IPS DF 6.9 (cell line): ENCODE data around the gene DUS1L.

Experiments
- DNase-seq: peaks from one replicate; pipeline ENCODE4 v3.0.0-alpha.2; 2013; ENCODE audit warnings: low read depth, low spot score
- H3K27ac ChIP-seq: one replicate; pipeline ENCODE4 v1.5.1; 2013; ENCODE audit warnings: low read length, control low read depth
- H3K27me3 ChIP-seq: 2 replicates; pipeline ENCODE4 v1.6.1; 2013; ENCODE audit warnings: mild to moderate bottlenecking, low read length; ENCODE audit not compliant: control insufficient read depth, insufficient read depth
- H3K36me3 ChIP-seq: 2 replicates; pipeline ENCODE4 v1.6.1; 2013; ENCODE audit warnings: low read length; ENCODE audit not compliant: control insufficient read depth, insufficient read depth
- H3K4me1 ChIP-seq: 2 replicates; pipeline ENCODE4 v1.6.1; 2013; ENCODE audit warnings: low read length; ENCODE audit not compliant: control insufficient read depth, insufficient read depth
- H3K4me3 ChIP-seq: 2 replicates; pipeline ENCODE4 v1.5.1; 2013; ENCODE audit warnings: mild to moderate bottlenecking, low read length
- H3K9me3 ChIP-seq: 2 replicates; pipeline ENCODE4 v1.6.1; 2013; ENCODE audit warnings: low read length, inconsistent platforms; ENCODE audit not compliant: control insufficient read depth, insufficient read depth
- WGBS: extraction: QIAGEN DNeasy Blood & Tissue Kit; methylation state at CpG from one replicate; pipeline ENCODE4 v1.1.7; 2013; ENCODE audit warnings: mixed read lengths, missing lambda C conversion rate; ENCODE audit not compliant: insufficient read length, insufficient coverage; 5-methylcytosine and 5-hydroxymethylcytosine counted together

The DUS1L gene

GRCh38 chr17:82029391-82029790 lies 36.2 kb downstream of the DUS1L start:
- H3K27me3 ChIP-seq: no peaks in the 10 kb centered on the region
- no peaks in the 10 kb centered on the region for H3K9me3 ChIP-seq
- no peak overlapping the region for H3K4me3 ChIP-seq
- DNase-seq: no peak
- no CpG with 5 or more reads among the region's 16 CpGs for WGBS
- H3K27ac ChIP-seq: no peak overlapping the region
- peaks cover 4% of the 10 kb centered on the region; the same call in 1 of the 2 replicates for H3K4me1 ChIP-seq
- H3K36me3 ChIP-seq: peaks cover 2% of the 10 kb centered on the region; the same call in 1 of the 2 replicates

- H3K27ac ChIP-seq: no peak overlapping the region
- no peaks in the 10 kb centered on the region for H3K9me3 ChIP-seq
- no peak for DNase-seq
- H3K36me3 ChIP-seq: peaks cover 2% of the 10 kb centered on the region; the same call in 1 of the 2 replicates
- no CpG with 5 or more reads among the region's 9 CpGs for WGBS
- no peaks in the 10 kb centered on the region for H3K27me3 ChIP-seq
- no peak overlapping the region for H3K4me3 ChIP-seq
- peaks cover 3% of the 10 kb centered on the region; the same call in 1 of the 2 replicates for H3K4me1 ChIP-seq
Measured at GRCh38 chr17:82028966-82029365, 36.6 kb downstream of the DUS1L start.

GRCh38 chr17:82028246-82028645 lies 37.4 kb downstream of the DUS1L start:
- Histone ChIP-seq H3K9me3 (no peaks in the 10 kb centered on the region), H3K27ac (no peak overlapping the region), H3K4me1 (peaks cover 3% of the 10 kb centered on the region; the same call in 1 of the 2 replicates), H3K4me3 (no peak overlapping the region), H3K27me3 (no peaks in the 10 kb centered on the region), H3K36me3 (peaks cover 2% of the 10 kb centered on the region; the same call in 1 of the 2 replicates)
- no CpG with 5 or more reads among the region's 13 CpGs for WGBS
- no peak for DNase-seq

GRCh38 chr17:82025401-82026107 lies 40.0 kb downstream of the DUS1L start:
- Histone ChIP-seq H3K27ac (no peak overlapping the region), H3K4me1 (peaks cover 1% of the 10 kb centered on the region), H3K4me3 (no peak overlapping the region), H3K9me3 (no peaks in the 10 kb centered on the region), H3K27me3 (no peaks in the 10 kb centered on the region), H3K36me3 (peaks cover 2% of the 10 kb centered on the region; the same call in 1 of the 2 replicates)
- no CpG with 5 or more reads among the region's 25 CpGs for WGBS
- no peak for DNase-seq

- Histone ChIP-seq H3K4me1 (peaks cover 1% of the 10 kb centered on the region), H3K4me3 (no peak overlapping the region), H3K9me3 (no peaks in the 10 kb centered on the region), H3K27me3 (no peaks in the 10 kb centered on the region), H3K36me3 (peaks cover 2% of the 10 kb centered on the region; the same call in 1 of the 2 replicates), H3K27ac (no peak overlapping the region)
- no CpG with 5 or more reads among the region's 17 CpGs for WGBS
- no peak for DNase-seq
Measured at GRCh38 chr17:82024859-82025258, 40.7 kb downstream of the DUS1L start.

- Histone ChIP-seq H3K9me3 (no peaks in the 10 kb centered on the region), H3K27me3 (no peaks in the 10 kb centered on the region), H3K4me1 (peaks cover 1% of the 10 kb centered on the region), H3K36me3 (no peaks in the 10 kb centered on the region; the same call in 1 of the 2 replicates), H3K27ac (no peak overlapping the region), H3K4me3 (peak overlapping the region; percentile 64; the same call in 1 of the 2 replicates)
- DNase-seq: no peak
- WGBS: no CpG with 5 or more reads among the region's 55 CpGs
Measured at GRCh38 chr17:82023447-82024241, 42.0 kb downstream of the DUS1L start.

GRCh38 chr17:82022981-82023446 lies 42.6 kb downstream of the DUS1L start, which contains the start of gene LRRC45:
TSS of gene LRRC45 (plus strand) at chr17:82023305. CDS start at chr17:82023644, 339 bp downstream.
- peak; percentile 98 for DNase-seq
- WGBS: no CpG with 5 or more reads among the region's 42 CpGs
- Histone ChIP-seq H3K4me1 (peaks cover 1% of the 10 kb centered on the region), H3K36me3 (peaks cover 2% of the 10 kb centered on the region; the same call in 1 of the 2 replicates), H3K27me3 (no peaks in the 10 kb centered on the region), H3K4me3 (peak within 1 kb of the TSS; percentile 64), H3K27ac (no peak within 1 kb of the TSS), H3K9me3 (no peaks in the 10 kb centered on the region)

GRCh38 chr17:82022310-82022980 lies 43.2 kb downstream of the DUS1L start, which contains the start of gene CENPX:
TSS of gene CENPX (minus strand) at chr17:82022878. CDS start at chr17:82022861, 17 bp downstream.
- no peaks in the 10 kb centered on the region for H3K9me3 ChIP-seq
- H3K4me1 ChIP-seq: peaks cover 1% of the 10 kb centered on the region
- H3K27me3 ChIP-seq: no peaks in the 10 kb centered on the region
- 0 out of 2 replicates have a peak, but pooled peaks cover 2% of the 10 kb centered on the region for H3K36me3 ChIP-seq
- DNase-seq: no peak
- no peak within 1 kb of the TSS for H3K27ac ChIP-seq
- H3K4me3 ChIP-seq: peak within 1 kb of the TSS; percentile 64
- WGBS: no CpG with 5 or more reads among the region's 64 CpGs

GRCh38 chr17:82021900-82022309 lies 43.7 kb downstream of the DUS1L start:
- no peak for DNase-seq
- Histone ChIP-seq H3K27ac (no peak overlapping the region), H3K9me3 (no peaks in the 10 kb centered on the region), H3K36me3 (0 out of 2 replicates have a peak, but pooled peaks cover 2% of the 10 kb centered on the region), H3K27me3 (no peaks in the 10 kb centered on the region), H3K4me3 (peak overlapping the region; percentile 57), H3K4me1 (peaks cover 1% of the 10 kb centered on the region)
- WGBS: no CpG with 5 or more reads among the region's 10 CpGs
